Measurements from ENCODE around the gene NAV2. TPM values are rescaled to one million over a fixed set of nuclear protein-coding genes. Genes with fewer than 3 reads are reported as not detected.

Gene NAV2
- total and polyA plus RNA-seq, 4 experiments from 2014 or later, result 1.1 to 6.2 (median 4.2) TPM; not detected in 1

GRCh38 chr11:19846654-19847305 lies 134.1 kb downstream of the NAV2 start:
- CTCF ChIA-PET (ENCODE audit: partially characterized antibody), result no interaction called here
- DNase-seq, result no peak

DNA sequence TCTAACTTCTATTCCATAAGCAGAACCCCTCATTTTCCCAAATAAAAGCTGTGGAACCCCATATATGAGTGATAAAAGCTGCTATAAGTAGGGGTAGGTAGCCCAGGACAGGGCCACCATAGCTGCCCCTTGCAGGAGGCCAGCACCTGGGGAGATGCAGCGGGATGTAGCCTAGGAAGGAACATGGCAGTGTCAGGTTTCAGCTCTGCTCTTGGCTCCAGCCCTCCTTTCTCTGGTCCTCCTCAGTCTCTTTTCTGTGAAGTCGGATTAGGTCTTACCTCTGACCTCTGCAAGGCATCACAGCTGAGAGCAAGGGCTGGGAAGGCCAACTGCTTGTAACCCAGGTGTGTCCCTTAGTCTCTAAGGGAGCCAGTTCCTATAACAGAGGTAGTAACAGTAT lies 135.6 kb downstream of the NAV2 start:
- no peaks in the 10 kb centered on the region for H3K27me3 Mint-ChIP-seq
- Histone ChIP-seq H3K27ac (ENCODE audit: low read depth, low read length) (no peak overlapping the region), H3K4me1 (ENCODE audit: insufficient read depth, low read length) (no peaks in the 10 kb centered on the region), H3K27me3 (ENCODE audit: insufficient read depth, low read length) (no peaks in the 10 kb centered on the region), H3K9me3 (ENCODE audit: control insufficient read depth in 1 of 2, low read length in 2 of 2) (no peaks in the 10 kb centered on the region), H3K36me3 (ENCODE audit: insufficient read depth, low read length) (no peaks in the 10 kb centered on the region), H3K4me3 (ENCODE audit: low read length in 2 of 2) (no peak overlapping the region)
- no peak overlapping the region for H3K27ac Mint-ChIP-seq
- peaks cover 0 to 3% (median 0%) of the 10 kb centered on the region in 8 donors for H3K9me3 Mint-ChIP-seq
- no peak overlapping the region for H3K4me3 Mint-ChIP-seq
- H3K36me3 Mint-ChIP-seq, result no peaks in the 10 kb centered on the region
- intact Hi-C loops (cut with micrococcal nuclease), result no loop called here
- H3K4me1 Mint-ChIP-seq, result no peaks in the 10 kb centered on the region
- POLR2A ChIA-PET (ENCODE audit: partially characterized antibody), result no interaction called here
- DNase-seq, result no peak
- CTCF ChIA-PET (ENCODE audit: partially characterized antibody), result interaction anchor here (1.0 kb wide), 1 partner anchor 288 kb away, joined by 3 read pairs; no protein-coding TSS in a partner anchor

More at GRCh38 chr11:19846654-19847305, 134.1 kb downstream of the NAV2 start:
- H3K4me3 ChIP-seq (ENCODE audit: low read length in 2 of 2), result no peak overlapping the region
- H3K36me3 ChIP-seq (ENCODE audit: insufficient read depth, low read length), result no peaks in the 10 kb centered on the region
- Mint-ChIP-seq H3K36me3 (no peaks in the 10 kb centered on the region), H3K27me3 (no peaks in the 10 kb centered on the region), H3K4me1 (peaks cover 0 to 2% (median 0%) of the 10 kb centered on the region in 4 donors), H3K9me3 (peaks cover 0 to 2% (median 0%) of the 10 kb centered on the region in 8 donors), H3K4me3 (no peak overlapping the region), H3K27ac (no peak overlapping the region)
- intact Hi-C loops (cut with micrococcal nuclease), result no loop called here
- H3K27ac ChIP-seq (ENCODE audit: low read depth, low read length), result no peak overlapping the region
- no peaks in the 10 kb centered on the region for H3K4me1 ChIP-seq (ENCODE audit: insufficient read depth, low read length)
- no peaks in the 10 kb centered on the region for H3K27me3 ChIP-seq (ENCODE audit: insufficient read depth, low read length)
- POLR2A ChIA-PET (ENCODE audit: partially characterized antibody), result no interaction called here
- no peaks in the 10 kb centered on the region for H3K9me3 ChIP-seq (ENCODE audit: control insufficient read depth in 1 of 2, low read length in 2 of 2)

DNA sequence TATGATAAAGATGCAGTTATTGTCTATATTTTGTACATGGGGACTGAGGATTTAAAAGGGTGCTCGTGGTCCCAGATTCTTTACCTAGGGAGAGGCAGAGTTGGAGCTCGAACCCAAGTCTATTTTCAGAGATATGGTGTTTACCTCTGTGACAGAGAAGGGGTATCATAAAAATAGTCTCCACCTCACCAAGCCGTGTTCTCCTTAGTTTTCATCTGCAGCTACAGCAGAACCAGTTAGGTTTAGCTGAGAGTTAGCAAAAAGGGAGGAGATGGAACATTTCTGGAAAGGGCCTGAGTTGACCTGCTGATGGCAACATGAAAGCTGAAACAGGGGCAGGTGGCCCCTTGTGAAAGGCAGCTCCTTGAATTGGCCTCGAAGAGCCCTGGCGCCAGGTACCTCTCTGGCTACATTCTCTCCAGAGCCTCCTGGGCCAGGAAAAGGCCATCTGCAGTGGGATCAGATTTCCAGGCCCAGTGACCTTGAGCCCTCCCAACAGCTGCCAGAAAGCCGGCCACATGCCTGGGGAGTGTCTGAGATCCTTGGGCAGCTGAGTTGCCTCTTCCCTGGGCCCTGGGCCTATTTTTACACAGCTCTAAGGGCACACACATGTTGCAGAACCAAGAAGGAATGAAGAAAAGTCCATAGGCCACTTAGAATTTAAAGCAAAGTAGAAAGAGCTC lies 136.6 kb downstream of the NAV2 start:
- no peak overlapping the region for H3K27ac ChIP-seq (ENCODE audit: low read depth, low read length)
- DNase-seq, result no peak
- Mint-ChIP-seq H3K27me3 (no peaks in the 10 kb centered on the region), H3K4me1 (no peaks in the 10 kb centered on the region), H3K36me3 (no peaks in the 10 kb centered on the region), H3K27ac (no peak overlapping the region), H3K9me3 (peaks cover 0 to 3% (median 0%) of the 10 kb centered on the region in 8 donors), H3K4me3 (no peak overlapping the region)
- H3K4me3 ChIP-seq (ENCODE audit: low read length in 2 of 2), result no peak overlapping the region
- H3K27me3 ChIP-seq (ENCODE audit: insufficient read depth, low read length), result no peaks in the 10 kb centered on the region
- ChIA-PET POLR2A (ENCODE audit: partially characterized antibody) (no interaction called here), CTCF (ENCODE audit: partially characterized antibody) (no interaction called here)
- intact Hi-C loops (cut with micrococcal nuclease), result no loop called here
- no peaks in the 10 kb centered on the region for H3K9me3 ChIP-seq (ENCODE audit: control insufficient read depth in 1 of 2, low read length in 2 of 2)
- no peaks in the 10 kb centered on the region for H3K4me1 ChIP-seq (ENCODE audit: insufficient read depth, low read length)
- no peaks in the 10 kb centered on the region for H3K36me3 ChIP-seq (ENCODE audit: insufficient read depth, low read length)

- Histone ChIP-seq H3K4me1 (ENCODE audit: insufficient read depth, low read length) (no peaks in the 10 kb centered on the region), H3K36me3 (ENCODE audit: insufficient read depth, low read length) (no peaks in the 10 kb centered on the region), H3K4me3 (ENCODE audit: low read length in 2 of 2) (no peak overlapping the region), H3K9me3 (ENCODE audit: control insufficient read depth in 1 of 2, low read length in 2 of 2) (no peaks in the 10 kb centered on the region), H3K27ac (ENCODE audit: low read depth, low read length) (no peak overlapping the region), H3K27me3 (ENCODE audit: insufficient read depth, low read length) (no peaks in the 10 kb centered on the region)
- ChIA-PET POLR2A (ENCODE audit: partially characterized antibody) (no interaction called here), CTCF (ENCODE audit: partially characterized antibody) (no interaction called here)
- Mint-ChIP-seq H3K27ac (no peak overlapping the region), H3K4me1 (no peaks in the 10 kb centered on the region), H3K4me3 (no peak overlapping the region), H3K27me3 (peaks cover 0 to 2% of the 10 kb centered on the region in 2 donors), H3K9me3 (peaks cover 0 to 3% (median 0%) of the 10 kb centered on the region in 8 donors), H3K36me3 (no peaks in the 10 kb centered on the region)
- intact Hi-C loops (cut with micrococcal nuclease), result no loop called here
- no peak for DNase-seq
Measured at GRCh38 chr11:19849947-19850593, 137.4 kb downstream of the NAV2 start.

DNA sequence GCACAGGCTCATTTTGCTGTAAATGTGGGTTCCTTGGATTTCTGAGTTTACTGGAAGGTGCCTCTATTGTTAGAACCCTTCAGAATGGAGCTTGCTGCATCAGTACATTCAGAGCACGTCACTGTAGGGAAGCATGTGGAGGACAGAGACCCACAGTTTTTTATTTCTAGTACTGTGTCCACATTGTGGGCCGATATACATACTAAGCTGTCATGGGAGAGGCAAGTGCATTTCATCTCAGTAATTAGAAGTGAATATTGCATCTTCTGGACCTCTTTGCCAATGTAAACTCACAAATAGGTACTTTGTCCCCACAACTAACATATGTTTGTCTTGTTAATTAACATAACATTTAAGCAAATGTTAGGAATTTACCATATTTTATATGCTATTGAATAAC lies 139.7 kb downstream of the NAV2 start:
- no peak for DNase-seq
- Mint-ChIP-seq H3K4me3 (no peak overlapping the region), H3K27me3 (peaks cover 0 to 2% of the 10 kb centered on the region in 2 donors), H3K36me3 (no peaks in the 10 kb centered on the region), H3K4me1 (no peaks in the 10 kb centered on the region), H3K9me3 (peaks cover 0 to 3% (median 0%) of the 10 kb centered on the region in 8 donors), H3K27ac (no peak overlapping the region)
- H3K27me3 ChIP-seq (ENCODE audit: insufficient read depth, low read length), result no peaks in the 10 kb centered on the region
- ChIA-PET POLR2A (ENCODE audit: partially characterized antibody) (no interaction called here), CTCF (ENCODE audit: partially characterized antibody) (no interaction called here)
- no peaks in the 10 kb centered on the region for H3K4me1 ChIP-seq (ENCODE audit: insufficient read depth, low read length)
- H3K4me3 ChIP-seq (ENCODE audit: low read length in 2 of 2), result no peak overlapping the region
- intact Hi-C loops (cut with micrococcal nuclease), result no loop called here
- H3K27ac ChIP-seq (ENCODE audit: low read depth, low read length), result no peak overlapping the region
- no peaks in the 10 kb centered on the region for H3K9me3 ChIP-seq (ENCODE audit: control insufficient read depth in 1 of 2, low read length in 2 of 2)
- H3K36me3 ChIP-seq (ENCODE audit: insufficient read depth, low read length), result no peaks in the 10 kb centered on the region

GRCh38 chr11:19853016-19853415 lies 140.4 kb downstream of the NAV2 start:
- peaks cover 0 to 2% of the 10 kb centered on the region in 2 donors for H3K27me3 Mint-ChIP-seq
- H3K9me3 Mint-ChIP-seq, result peaks cover 0 to 3% (median 0%) of the 10 kb centered on the region in 8 donors
- no peaks in the 10 kb centered on the region for H3K36me3 ChIP-seq (ENCODE audit: insufficient read depth, low read length)
- no peak overlapping the region for H3K4me3 Mint-ChIP-seq
- no peaks in the 10 kb centered on the region for H3K4me1 Mint-ChIP-seq
- no peaks in the 10 kb centered on the region for H3K27me3 ChIP-seq (ENCODE audit: insufficient read depth, low read length)
- intact Hi-C loops (cut with micrococcal nuclease), result no loop called here
- ChIA-PET POLR2A (ENCODE audit: partially characterized antibody) (no interaction called here), CTCF (ENCODE audit: partially characterized antibody) (interaction anchor here (0.8 kb wide), 1 partner anchor 12 kb away, joined by 3 read pairs; no protein-coding TSS in a partner anchor)
- no peaks in the 10 kb centered on the region for H3K4me1 ChIP-seq (ENCODE audit: insufficient read depth, low read length)
- H3K27ac ChIP-seq (ENCODE audit: low read depth, low read length), result no peak overlapping the region
- H3K36me3 Mint-ChIP-seq, result no peaks in the 10 kb centered on the region
- no peak overlapping the region for H3K4me3 ChIP-seq (ENCODE audit: low read length in 2 of 2)
- no peak overlapping the region for H3K27ac Mint-ChIP-seq
- no peak for DNase-seq
- H3K9me3 ChIP-seq (ENCODE audit: control insufficient read depth in 1 of 2, low read length in 2 of 2), result no peaks in the 10 kb centered on the region

DNA sequence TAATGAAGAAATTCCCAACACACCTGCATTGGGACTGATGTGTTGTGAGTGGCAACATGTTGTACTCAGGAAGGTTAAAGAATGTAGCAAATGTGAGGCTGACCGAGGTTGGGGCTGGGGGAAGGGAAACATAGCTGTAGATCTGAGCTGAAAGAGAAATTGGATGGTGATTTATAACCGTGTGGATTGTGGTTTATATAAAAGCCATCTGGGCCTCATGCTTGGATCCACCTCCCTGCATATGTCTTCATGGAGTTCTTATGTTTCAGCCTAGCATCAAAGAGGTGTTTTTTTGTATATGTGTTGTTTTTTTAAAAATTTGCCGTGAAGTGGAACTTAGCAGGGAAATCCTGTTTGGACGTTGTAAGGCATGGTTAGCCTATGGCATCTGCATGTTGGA lies 141.3 kb downstream of the NAV2 start:
- Mint-ChIP-seq H3K36me3 (no peaks in the 10 kb centered on the region), H3K27ac (no peak overlapping the region), H3K9me3 (peaks cover 0 to 3% (median 0%) of the 10 kb centered on the region in 8 donors), H3K4me1 (no peaks in the 10 kb centered on the region), H3K27me3 (peaks cover 0 to 2% of the 10 kb centered on the region in 2 donors), H3K4me3 (no peak overlapping the region)
- Histone ChIP-seq H3K36me3 (ENCODE audit: insufficient read depth, low read length) (no peaks in the 10 kb centered on the region), H3K9me3 (ENCODE audit: control insufficient read depth in 1 of 2, low read length in 2 of 2) (no peaks in the 10 kb centered on the region), H3K27me3 (ENCODE audit: insufficient read depth, low read length) (no peaks in the 10 kb centered on the region), H3K27ac (ENCODE audit: low read depth, low read length) (no peak overlapping the region), H3K4me3 (ENCODE audit: low read length in 2 of 2) (no peak overlapping the region), H3K4me1 (ENCODE audit: insufficient read depth, low read length) (no peaks in the 10 kb centered on the region)
- no peak for DNase-seq
- intact Hi-C loops (cut with micrococcal nuclease), result no loop called here
- CTCF ChIA-PET (ENCODE audit: partially characterized antibody), result no interaction called here
- POLR2A ChIA-PET (ENCODE audit: partially characterized antibody), result no interaction called here

Measured in CD4-positive, alpha-beta memory T cell (primary cell).